ENCODE measurements around the gene OVCA2.

DNA sequence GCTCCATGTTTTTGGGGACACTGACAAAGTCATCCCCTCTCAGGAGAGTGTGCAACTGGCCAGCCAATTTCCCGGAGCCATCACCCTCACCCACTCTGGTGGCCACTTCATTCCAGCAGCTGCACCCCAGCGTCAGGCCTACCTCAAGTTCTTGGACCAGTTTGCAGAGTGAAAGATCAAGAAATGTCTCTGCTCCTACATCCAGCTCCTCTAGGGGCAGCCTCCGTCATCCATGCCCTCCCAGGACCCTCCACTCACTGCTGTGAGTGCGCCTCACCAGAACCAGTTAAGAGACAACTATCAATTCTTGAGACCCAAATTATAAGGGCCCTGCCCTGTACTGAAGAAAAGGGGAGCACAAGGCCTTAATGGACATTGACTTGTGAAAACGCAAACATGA, 1.1 kb downstream of the OVCA2 start:
- TF ChIP-seq, protein P1, sequence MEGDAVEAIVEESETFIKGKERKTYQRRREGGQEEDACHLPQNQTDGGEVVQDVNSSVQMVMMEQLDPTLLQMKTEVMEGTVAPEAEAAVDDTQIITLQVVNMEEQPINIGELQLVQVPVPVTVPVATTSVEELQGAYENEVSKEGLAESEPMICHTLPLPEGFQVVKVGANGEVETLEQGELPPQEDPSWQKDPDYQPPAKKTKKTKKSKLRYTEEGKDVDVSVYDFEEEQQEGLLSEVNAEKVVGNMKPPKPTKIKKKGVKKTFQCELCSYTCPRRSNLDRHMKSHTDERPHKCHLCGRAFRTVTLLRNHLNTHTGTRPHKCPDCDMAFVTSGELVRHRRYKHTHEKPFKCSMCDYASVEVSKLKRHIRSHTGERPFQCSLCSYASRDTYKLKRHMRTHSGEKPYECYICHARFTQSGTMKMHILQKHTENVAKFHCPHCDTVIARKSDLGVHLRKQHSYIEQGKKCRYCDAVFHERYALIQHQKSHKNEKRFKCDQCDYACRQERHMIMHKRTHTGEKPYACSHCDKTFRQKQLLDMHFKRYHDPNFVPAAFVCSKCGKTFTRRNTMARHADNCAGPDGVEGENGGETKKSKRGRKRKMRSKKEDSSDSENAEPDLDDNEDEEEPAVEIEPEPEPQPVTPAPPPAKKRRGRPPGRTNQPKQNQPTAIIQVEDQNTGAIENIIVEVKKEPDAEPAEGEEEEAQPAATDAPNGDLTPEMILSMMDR (IDR thresholded peaks at IDR 0.05): no peak
- TF ChIP-seq POLR2A (IDR thresholded peaks at IDR 0.05): no peak
